HG02763 (cell line): Measurements from ENCODE around the gene FHOD1.

ENCODE experiments used
- ATAC-seq: cut with Tn5 transposase; IDR thresholded peaks from one replicate; pipeline ENCODE4 v1.9.1; 2021; ENCODE audit warnings: mild to moderate bottlenecking, moderate library complexity; ENCODE audit not compliant: unreplicated experiment

FHOD1 gene

DNA sequence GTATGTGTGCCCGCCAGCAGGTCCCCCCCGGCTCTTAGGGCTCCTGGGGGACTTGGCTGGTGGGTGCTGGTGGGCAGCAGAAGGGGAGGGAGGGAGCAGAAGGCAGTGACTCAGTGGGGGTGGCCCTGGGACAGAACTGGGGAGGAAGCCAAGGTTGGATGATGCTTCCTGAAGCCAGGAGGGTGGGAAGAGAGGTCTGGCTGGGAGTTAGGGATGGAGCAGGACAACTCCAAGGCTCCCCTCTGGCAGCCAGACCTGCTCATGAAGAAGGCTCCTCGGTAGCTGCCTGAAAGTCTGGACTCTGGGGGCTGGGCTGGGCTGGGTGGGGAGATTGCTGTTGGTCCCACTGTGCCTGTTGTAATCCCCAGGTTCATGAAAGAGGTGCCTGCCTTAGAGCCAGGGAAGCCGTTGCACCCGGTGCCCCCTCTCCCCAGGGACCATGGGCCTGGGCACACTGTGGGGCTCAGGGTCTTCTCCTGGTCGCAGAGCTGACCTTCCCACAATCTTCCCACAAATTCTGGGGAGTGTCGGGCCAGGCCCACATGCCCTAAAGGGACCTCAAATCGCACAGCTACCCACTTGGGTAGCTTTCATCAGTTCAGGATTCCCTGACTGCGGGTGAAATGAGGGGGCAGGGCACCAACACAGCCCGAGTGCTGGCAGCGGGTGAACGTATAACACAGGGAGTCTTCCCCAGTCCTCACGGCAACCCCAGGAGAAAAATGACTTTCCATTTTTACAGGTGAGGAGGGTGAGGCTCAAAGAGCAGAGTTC, 30.9 kb upstream of the FHOD1 start:
- no peak for ATAC-seq

DNA sequence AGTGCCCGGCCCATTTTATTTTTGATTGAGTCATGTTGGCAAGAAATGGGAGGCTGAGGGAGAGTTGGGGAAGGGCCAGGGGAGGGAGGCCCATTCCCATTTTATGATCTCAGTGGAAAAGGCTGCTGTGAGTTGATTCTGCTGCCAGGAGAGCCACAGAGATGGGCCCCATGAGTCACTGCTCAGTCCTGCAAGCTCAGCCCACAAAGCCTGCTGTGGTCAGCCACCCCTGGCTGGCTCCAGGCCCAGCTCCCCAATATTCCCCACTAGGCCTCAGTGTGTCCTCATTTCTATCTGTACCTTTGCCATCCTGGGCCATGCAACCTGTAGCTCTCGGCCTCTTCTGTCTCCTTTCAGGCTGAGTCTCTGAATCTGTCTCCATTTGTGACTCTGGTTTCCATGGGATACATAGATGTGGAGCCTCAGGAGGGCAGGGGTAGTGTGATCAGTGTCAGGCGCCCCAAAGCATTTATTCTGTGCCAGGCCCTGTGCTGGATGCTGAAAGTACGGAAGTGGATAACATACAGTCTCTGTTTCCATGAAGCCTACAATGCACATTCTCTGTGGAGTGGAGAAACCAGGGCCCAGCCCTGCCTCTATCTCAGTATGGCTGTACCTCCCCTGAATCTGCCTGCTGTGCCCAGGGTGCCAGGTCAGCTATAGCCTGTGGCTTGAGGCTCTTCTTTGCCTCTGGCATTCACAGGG, 30.2 kb upstream of the FHOD1 start:
- no peak for ATAC-seq

DNA sequence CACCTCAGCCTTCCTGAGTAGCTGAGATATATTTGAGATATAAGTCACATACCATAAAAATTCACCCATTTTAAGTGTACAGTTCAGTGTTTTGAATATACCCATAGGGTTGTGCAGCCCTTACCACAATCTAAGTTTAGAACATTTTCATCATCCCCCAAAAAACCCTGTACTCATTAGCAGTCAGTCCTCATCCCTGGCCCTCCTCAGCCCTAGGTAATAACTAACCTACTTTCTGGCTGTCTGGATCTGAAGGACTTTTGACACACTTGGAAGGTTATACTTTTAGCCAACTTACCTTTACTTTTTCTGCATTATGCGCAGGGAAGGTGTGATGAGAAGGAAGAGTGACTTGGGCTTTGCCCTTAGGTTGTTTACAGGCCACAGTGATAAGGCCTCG, 28.0 kb upstream of the FHOD1 start:
- no peak for ATAC-seq

DNA sequence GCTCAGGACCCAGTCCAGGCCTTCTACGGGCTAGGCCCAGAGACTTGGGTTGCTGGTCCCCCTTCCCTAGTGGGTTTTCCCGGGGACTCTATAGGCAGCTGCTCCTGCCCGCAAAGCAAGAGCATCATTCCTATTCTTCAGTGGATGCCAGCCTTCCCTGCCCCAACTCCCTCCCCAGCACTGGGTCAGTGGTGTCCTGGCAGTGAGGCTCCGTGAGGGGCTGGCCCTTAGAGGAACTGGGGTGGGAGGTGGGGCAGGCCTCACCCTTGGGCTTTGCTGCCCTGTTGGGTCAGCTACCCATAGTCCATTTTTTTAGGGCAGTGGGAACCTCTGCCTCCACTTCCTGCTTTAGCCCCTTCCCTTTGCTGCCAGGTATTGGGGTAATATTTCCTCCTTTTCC, 24.2 kb upstream of the FHOD1 start:
- no peak for ATAC-seq

DNA sequence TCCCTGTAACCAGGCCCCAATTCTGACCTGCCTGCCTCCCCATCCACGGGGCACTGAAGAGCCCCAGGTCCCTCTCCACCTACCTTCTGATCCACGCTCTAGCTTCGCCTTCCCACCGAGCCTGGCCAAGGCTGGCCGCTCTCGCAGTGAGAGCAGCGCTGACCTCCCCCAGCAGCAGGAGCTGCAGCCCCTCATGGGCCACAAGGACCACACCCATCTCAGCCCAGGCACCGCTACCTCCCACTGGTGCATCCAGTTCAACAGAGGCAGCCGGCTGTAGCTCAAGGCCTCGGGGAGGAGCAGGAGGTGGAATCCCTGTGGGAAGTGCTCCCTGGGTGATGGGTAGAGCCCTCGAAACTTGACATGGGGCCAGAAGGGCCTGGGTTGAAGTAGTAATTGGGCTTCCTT, 23.7 kb upstream of the FHOD1 start:
- ATAC-seq = no peak

DNA sequence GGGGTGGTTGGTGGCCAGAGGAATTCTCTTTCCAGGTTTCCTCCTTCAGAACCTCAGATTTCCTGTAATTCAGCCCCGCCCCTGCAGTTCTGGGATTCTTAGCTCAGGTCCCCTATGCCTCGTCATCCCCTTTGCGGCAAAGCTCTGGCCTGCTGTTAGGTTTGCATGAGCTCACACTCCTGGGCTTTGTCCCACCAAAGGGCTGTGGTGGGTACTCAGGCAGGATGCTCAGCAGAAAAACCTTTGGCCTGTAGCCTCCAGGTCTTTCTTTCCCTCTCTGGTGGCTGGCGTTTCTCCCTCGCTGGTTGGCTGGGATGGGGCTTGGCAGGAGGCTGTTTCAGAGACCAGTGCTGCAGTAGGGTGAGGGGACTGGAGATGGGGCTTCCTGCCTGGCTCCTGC, 22.5 kb upstream of the FHOD1 start:
- ATAC-seq = no peak

DNA sequence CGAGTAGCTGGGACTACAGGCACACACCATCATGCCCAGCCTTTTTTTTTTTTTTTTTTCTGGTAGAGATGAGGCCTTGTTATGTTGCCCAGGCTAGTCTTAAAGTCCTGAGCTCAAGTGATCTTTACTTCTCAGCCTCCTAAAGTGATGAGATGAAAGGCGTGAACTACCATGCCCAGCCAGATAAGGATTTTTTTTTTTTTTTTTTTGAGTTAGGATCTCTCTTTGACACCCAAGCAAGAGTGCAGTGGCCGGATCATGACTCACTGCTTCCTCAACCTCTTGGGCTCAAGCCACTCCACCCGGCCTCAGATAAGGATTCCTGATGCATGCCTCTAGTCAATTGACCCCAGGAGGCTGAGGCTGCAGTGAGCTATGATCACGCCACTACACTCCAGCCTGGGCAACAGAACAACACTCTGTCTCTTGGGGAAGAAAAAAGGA, 20.9 kb upstream of the FHOD1 start:
- ATAC-seq = no peak

DNA sequence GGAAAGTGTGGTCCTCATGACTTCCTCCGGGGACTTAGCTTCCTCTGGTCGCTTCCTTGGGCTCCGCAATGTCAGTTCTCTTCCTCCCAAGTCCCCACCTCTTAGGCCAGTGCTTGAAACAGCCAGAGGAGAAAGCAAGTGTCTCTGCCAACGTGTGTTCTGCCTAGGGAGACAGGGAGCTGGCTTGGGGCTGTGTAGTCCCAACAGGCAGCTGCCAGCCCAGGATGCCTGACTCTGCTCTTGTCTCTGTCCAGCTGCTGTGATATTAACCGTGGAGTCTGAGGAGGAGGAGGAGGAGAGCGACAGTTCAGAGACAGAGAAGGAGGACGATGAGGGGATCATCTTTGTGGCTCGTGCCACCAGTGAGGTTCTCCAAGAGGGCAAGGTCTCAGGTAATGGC, 18.6 kb upstream of the FHOD1 start:
- no peak for ATAC-seq

DNA sequence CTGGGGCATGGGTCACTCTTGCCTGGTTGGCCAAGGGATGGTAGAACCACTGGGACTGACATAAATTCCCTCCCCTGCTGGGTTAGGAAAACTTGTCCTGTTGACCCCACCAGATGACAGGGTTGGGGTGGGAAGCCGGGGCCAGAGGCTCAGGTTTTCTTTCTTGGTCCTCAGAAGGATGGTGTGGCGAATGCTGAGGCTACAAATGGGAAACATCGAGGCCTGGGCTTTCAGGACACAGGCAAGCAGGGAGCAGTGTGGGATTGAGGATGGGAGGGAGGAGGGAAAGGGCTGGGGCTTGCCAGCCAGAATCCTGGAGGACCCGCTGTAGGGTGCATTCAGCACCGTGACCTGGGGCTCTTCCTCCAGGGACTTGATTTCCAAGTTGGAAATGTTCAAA, 17.6 kb upstream of the FHOD1 start:
- no peak for ATAC-seq

DNA sequence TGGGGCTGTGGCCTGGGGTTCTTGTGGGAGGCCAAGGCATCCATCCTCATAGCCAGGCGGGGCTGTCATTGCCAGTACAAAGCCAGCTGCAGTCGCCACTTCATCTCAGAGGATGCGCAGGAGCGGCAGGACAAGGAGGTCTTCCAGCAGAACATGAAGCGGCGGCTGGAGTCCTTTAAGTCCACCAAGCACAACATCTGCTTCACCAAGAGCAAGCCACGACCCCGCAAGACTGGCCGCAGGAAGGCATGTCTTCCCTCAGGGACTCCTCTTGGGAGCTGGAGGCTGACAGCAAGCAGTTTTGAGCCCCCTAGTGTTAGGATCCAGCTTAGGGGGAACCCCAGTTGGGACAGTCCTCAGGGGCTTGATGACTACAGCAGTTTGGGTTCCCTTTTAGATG, 17.0 kb upstream of the FHOD1 start:
- no peak for ATAC-seq

DNA sequence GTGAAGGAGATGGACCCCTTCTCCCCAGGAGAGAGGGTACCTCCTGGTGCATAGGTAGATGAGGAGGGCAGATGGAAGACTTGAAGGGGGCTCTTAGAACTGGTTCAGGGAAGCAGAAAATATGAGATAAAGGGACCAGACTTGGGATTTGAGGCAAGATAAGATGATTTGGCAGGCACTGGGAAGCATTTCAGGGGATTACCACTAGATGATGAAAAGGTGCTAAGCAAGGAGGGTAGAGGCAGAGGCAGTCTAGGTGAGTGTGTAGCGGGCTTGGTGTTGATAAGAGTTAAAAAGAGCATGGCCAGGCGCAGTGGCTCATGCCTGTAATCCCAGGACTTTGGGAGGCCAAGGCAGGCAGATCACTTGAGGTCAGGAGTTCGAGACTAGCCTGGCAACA, 15.9 kb upstream of the FHOD1 start:
- no peak for ATAC-seq

DNA sequence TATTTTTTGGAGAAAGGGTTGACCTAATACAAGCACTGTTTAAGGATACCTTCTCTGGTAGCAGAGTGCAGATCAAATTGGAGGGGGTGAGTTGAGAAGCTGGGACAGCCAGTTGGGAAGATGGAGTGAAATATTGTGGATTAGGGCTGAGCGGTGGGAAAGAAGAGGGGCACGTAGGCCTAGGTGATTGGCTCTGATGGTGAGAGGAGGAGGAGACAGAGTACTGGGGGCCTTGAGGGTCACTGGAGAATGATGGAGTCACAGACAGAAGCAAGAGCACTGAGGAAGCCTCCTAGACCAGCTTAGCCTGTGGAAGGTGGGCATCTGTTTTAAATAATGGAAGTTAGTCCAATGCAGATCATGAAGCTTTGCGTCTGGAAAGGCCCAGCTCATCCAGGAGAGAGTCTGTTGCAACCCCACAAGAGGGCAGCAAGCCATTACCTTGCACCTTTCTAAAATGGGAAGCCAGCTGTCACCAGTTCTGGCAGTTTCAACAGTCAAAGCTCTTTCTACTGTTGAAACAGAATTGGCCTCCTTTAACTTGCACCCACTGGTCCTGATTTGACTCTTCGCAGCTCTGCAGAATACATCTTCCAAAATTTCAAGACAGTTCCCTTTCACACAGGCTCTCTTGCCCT, 13.3 kb upstream of the FHOD1 start:
- ATAC-seq = no peak

DNA sequence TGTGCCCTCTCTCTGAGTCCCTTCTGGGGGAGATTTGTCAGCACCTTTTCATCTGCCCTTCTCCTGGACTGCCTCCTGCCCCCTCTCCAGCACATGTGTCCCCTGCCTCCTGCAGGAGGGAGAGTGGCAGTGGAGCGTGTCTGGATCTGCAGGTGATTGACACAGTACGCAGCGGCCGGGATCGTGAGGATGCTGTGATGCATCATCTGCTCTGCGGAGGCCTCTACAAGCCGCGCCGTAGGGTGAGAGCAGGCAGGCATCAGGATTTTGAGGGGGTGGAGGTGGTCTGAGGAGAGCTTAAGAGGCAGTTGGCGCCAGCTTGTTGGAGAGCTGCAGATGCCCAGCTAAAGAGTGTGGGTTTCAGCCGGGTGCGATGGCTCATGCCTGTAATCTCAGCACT, 12.4 kb upstream of the FHOD1 start:
- ATAC-seq = no peak

DNA sequence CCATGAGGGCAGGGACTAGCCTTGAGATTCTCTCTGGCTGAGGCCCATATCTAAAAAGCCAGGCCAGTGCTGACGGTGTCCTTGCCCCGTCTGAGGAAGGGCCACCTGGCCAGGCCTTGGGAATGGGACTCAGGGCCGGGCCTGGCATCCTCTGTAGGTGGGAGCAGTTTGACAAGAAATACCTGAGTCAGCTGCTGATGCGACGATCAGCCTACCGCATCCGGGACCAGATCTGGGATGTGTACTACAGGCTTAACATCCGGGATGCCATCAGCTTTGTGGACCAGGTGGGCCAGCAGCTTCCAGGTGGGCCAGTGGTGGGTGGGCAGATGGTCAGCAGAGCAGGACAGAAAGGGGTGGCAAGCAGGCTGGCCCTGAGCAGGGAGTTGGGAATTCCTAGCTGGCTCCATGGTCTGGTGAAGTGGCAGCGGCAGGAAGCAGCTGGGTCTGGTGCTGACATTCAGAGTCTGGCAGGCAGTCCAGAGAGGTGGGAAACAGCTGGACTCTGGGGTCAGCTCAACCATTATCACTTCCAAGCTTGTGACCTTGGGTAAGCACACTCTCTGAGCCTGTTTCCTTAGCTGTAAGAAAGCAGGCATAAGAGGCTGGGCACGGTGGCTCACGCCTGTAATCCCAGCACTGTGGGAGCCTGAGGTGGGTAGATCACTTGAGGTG, 11.0 kb upstream of the FHOD1 start:
- ATAC-seq = no peak

DNA sequence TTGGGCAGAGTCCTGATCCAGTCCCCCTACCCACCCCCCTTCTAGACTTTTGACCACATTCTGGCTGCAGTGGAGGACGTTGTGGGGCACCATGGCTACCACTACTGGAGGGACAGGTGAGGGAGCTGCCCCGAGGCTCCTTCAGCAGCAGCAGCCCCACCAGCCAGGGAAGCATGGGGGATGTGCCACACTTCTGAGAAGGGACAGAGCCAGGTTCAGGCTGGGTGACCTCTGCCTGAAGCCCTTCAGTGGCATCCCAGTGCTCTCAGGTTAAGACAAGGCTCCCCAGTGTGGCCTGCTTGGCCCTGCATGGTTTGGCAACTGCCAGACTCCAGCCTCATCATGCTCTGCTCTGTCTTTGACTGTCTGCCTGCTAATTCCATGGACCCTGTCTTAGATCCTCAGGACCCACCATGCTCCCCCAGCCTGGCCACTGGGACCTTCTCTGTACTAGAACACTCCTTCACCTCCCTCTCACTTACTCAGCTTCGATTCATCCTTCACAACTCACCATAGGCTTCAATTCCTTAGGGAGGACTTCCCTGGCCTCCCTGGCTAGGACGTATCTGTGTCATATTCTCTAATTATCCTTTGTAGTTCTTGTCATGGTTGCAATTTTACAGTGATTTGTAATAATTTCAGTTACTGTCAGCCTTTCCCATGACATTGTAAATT, 10.3 kb upstream of the FHOD1 start:
- ATAC-seq = no peak

DNA sequence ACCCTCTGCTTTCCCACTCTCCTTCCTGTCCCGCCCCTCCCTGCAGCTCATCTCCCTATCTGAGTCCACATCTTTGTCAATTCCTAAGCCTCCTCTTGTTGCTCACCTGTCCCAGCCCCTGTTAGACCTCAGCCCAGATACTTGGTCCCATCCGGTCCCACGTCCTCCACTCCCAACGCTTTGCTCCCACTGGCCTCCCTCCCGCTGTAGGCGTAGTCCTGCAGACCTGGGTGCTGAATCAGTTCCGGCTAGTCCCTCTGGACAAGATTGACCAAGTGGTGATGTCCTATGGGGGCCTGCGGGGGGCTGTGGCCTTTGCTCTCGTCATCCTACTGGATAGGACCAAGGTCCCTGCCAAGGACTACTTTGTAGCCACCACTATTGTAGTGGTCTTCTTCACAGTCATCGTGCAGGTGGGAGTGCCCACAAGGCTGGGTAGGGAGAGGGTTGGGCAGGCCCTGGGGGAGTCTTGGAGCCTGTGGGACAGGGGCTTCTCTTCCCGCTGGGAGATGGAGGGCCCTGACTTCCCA, 9.5 kb upstream of the FHOD1 start:
- ATAC-seq = no peak

DNA sequence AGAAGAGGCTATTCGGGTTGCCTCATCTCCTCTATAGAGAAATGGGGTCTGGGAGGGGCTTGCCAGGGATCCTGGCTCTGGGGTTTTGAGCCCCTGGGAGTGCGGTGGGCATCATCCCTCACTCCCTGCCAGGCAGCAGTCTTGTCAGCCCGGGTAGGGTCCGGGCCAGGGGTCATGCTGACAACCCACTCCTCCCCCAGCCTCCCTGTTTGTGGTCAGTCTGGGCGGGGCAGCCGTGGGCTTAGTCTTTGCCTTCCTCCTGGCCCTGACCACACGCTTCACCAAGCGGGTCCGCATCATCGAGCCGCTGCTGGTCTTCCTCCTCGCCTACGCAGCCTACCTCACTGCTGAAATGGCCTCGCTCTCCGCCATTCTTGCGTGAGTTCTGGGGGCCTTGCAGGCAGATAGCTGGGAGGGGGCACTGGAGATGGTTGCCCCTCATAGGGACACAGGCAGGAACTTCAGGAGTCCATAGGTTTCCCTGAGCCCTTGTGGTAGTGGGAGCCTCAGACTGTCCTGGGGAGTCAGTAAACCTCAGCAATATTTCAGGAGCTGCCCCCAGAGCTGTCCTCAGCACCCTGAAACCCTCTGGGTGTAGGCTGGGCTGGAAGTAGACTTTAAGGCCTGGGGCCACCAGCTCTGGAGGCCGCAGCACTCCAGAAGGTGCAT, 8.4 kb upstream of the FHOD1 start:
- no peak for ATAC-seq

DNA sequence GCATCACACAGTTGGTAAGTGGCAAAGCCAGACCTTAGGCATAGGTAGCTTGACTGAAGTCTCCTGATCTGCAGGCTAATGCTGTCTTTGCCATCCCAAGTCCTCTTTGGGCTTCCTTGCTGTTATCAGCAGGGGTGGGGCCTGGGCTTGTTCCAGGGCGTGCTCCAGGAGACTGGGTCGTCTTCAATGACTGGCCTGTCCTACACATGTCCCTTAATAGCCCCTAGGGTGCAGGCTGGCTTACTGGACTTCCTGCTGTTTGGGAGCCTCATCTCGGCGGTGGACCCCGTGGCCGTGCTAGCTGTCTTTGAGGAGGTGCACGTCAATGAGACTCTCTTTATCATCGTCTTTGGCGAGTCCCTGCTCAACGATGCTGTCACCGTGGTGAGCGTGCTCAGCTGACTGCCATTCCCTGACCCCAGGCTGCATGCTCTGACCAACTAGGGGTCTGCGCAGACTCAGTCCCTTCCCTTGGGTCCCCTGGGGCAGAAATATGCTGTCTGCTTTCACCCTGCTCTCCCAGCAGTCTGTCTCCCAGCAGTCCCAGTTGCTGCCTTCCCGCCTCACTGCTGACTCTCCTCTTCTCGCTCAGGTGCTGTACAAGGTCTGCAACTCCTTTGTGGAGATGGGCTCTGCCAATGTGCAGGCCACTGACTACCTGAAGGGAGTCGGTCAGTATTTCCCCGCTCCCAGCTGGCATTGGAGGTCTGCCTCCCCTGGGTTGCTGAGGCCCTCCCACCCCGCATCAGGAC, 7.7 kb upstream of the FHOD1 start:
- no peak for ATAC-seq
